GM21423 (cell line): ENCODE data around the gene ANKRD53.
"Not testable (repeated sequence)": the region's sequence is repeated elsewhere in the genome, so short reads cannot be mapped to it uniquely, and the experiment has no call there.

ENCODE experiments used
- ATAC-seq: cut with Tn5 transposase; IDR thresholded peaks from one replicate; pipeline ENCODE4 v1.9.1; 2021; ENCODE audit warnings: mild to moderate bottlenecking, moderate library complexity; ENCODE audit not compliant: unreplicated experiment

ANKRD53 gene

DNA sequence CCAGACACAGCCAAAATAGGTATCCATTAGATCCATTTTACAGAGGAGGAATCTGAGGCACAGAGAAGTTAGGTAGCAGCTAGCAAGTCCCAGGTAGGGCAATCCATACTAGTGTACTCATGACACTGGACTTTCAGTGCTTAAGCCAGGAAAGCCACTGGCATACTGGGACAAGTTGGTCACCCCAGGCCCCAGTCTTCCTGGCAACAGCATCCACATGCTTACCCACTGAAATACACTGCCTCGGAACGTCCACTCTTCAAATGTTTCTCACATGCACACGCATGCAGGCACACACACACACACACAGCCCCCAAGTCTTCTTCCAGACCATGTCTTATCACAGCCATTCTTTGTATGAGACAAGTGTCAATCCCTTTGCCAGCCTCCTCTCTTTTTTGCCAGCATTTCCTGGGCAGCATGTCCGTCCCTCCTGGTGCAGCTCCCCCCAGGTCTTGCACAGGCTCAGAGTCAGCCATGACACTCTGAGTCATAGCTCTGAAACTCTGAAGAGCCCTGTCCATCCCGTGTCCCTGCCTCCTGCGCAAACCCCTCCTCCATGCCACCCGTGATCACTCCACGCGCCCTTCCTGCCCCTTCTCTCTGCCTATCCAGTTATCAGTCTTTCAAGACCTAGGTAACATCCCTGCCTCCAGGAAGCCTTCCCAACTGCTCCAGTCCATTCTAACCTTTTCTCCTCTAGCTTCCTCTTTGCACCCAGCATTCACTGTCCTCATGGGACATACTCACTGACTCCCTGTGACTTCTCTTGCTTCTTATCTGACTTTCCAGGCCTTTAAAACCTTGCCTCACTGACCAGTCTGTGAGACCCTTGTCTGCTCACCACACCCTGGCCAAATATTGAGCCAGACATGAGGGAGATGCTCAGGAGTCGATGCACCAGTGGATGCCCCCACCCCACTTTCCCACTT, 27.1 kb downstream of the ANKRD53 start:
- no peak for ATAC-seq

DNA sequence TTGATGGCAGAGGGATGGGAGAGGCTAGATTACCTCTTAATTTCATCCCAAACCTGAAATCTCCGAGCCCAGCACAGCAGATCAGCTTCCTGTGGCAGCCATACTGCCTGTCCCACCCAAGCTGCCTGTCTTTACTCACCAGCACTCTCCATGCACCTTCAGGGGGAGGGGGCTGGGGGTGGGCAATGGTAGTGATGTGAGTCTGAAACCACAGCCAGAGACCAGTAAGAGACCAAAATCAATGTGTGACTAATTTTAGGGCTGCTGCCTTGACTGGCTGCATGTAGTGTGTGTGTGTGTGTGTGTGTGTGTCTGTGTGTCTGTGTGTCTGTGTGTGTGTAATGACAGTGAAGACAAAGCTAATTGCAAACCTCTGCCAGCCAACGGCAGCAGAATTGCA, 27.9 kb downstream of the ANKRD53 start:
- no peak for ATAC-seq

DNA sequence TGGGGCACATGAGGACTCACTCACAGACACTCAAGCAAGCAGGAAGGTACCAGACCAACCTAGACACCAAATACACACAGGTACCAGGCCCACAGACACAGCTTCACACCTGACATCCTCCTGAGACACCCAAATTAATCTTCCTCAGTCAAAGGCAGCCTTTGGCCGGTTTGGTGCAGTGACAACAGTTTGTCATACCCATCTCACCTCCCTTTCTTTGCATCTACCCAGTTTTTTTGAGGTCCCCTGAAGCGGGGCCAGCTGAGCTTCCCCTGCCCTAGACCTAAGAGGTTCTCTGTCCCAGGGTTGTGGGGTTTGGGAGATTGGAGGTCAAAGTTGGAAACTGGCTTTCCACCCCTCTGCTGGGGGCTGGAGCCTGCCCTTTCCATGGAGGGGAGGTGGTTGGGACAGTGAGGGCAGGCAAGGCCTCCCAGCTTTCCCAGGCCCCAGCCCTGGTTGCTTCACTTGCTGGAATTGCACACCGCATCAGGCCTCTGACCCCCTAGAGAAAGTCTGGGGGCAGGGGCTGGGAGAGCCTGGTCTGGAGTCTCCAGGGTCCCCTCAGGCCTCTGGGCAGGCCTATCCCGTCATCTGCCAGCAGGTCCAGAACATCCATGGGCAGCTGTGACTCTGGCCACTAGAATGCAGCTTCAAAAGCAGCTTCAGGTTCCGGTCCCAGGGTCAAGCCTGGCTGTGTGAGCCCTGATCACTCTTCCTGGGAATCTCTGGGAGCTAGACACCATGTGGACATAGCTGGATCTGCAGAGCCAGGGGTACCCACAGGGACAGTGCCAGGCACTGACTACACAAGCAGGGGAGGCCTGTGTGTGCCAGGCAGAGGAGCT, 28.7 kb downstream of the ANKRD53 start:
- ATAC-seq = no peak

DNA sequence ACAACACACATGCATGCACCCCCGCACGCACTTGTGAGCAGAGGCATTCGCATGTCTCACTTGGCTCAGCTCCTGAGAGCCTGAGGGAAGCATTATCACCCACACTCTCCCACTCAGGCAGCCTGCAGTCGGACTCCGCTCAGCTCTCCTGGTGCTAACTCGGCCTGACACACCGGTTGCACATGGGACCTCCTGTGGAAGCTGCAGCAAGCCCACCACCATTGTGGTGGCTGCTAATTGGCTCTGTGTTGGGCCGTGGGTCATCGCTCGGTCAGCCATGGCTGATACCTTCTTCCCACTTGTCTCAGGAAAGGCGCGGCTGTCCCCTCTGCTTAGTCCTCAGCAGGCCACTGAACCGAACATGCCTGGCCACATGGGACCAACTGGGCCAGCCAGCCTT, 29.9 kb downstream of the ANKRD53 start:
- no peak for ATAC-seq

DNA sequence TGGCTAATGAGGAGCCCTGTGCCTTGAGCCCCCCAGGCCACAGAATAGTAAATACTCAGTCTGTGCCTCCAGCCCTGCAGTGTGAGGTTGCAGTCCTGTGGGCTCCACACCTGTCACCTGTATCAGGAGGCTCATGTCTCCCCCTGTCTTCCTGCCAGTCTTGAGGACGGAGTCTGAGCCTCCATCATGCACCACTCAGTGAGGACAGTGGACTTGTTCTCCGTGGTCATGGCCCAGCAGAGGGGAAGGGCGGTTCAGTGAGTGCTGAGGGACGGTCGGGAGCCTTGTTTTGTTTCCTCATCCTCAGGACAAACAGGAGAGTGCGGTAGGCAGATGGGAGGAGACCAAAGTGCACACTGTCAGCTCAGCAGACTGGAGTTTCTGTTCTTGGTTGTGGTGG, 33.4 kb downstream of the ANKRD53 start:
- not testable (repeated sequence) for ATAC-seq

DNA sequence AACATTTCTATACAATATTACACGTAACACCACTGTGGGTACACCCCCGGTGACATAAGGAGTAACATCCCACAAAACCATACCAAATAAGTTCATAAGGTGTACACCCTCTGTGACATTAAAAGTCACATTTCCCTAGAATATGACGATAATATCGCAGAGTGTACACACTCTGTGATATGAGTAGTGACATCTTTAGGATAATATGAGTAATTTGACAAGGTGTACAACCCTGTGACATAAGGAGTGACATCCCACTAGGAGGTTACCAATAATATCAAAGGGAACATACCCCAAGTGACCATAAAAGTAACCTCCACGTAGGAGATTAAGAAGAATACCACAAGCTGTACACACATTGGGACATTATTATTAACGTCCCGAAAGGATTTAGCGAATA, 40.2 kb downstream of the ANKRD53 start:
- ATAC-seq = no peak

DNA sequence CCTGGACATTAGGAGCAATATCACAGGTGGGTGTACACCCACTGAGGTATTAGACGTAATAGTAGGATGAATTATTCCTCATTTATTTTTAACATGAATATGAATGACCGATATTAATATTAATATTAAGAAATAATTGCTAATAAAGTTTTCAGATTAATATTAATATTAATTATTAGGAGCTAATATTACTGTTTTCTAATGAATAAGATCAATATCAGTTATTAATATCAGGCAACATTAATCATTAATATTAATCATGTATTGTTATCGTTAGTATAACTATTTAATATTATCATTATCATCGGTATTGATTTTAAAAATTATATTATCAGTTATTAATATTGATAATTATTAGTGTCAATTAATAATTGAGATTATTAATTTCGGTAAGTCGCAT, 41.6 kb downstream of the ANKRD53 start:
- not testable (repeated sequence) for ATAC-seq

DNA sequence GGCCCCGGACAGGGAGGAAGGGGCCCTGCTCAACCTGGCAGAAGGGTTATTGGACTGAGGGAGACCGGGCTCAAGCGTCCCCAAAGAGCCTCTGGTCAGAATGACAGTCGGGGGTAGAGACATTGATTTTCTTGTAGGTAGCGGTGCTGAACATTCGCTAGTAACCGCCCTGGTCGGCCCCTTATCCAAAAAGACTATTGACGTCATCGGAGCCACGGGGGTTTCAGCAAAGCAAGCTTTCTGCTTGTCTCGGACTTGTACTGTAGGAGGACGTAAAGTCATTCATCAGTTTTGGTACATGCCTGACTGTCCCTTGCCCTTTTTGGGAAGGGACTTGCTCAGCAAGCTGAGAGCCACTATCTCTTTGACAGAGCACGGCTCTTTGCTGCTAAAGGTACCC, 43.0 kb downstream of the ANKRD53 start:
- ATAC-seq = not testable (repeated sequence)

DNA sequence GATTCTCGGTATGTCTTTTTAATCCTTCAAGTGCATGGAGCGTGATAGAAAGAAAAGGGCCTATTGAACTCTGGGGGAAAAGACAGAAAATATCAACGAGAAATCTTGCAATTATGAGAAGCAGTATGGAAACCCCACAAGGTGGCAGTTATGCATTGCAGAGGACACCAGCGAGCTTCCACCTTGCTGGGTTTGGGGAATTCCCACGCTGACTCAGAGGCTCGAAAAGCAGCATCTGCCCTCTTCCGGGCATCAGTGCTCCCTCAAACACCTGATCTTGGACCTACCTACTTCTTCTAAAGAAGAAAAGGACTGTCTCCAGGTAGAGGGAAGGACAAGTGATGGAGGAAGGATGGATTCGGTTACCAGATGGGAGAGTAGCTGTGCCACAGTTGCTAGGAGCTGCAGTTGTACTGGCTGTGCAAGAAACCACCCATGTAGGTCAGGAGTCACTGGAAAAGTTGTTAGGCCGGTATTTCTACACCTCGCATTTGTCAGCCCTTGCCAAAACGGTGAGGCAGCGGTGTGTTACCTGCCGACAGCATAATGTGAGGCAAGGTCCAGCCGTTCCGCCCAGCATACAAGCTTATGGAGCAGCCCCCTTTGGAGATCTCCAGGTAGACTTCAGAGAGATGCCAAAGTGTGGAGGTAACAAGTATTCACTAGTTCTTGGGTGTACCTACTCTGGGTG, 45.3 kb downstream of the ANKRD53 start:
- not testable (repeated sequence) for ATAC-seq
